A549 treated with AZD9567 at 1 μM for 4 hours (cell line): Measurements from ENCODE around the gene LRRC28. TPM values are rescaled to one million over a fixed set of nuclear protein-coding genes. Genes with fewer than 3 reads are reported as not detected.

Source experiments
- total RNA-seq: library from RNA; stranded (reverse); fragments of 200-300 nt; extraction: Qiagen RNA extraction; gene quantifications from 5 replicates; pipeline ENCODE4 v1.2.3, GENCODE V29; 2022; ENCODE audit not compliant: insufficient read depth

LRRC28 gene
- 13.2 to 16.9 TPM (median 14.8 TPM) in 5 replicates for total RNA-seq

GRCh38 chr15:99250857-99251841, at the start of gene LRRC28:
Gene LRRC28 (plus strand): TSS chr15:99251481. CDS start chr15:99255958, 4,477 bp downstream.

GRCh38 chr15:99249270-99249841, 1.9 kb upstream of the LRRC28 start, which contains the start of gene TTC23:
Gene TTC23 (minus strand): TSS chr15:99249581. CDS start chr15:99228712, 20,869 bp downstream.

Other genes with a start within 250 kb of the LRRC28 start
- 0.08 to 0.10 TPM in 2 of 5 replicates, not detected in the others for gene PGPEP1L, start 243.7 kb upstream of the LRRC28 start, total RNA-seq
- 34.7 to 38.4 TPM (median 34.8 TPM) in 5 replicates for gene SYNM, start 146.4 kb upstream of the LRRC28 start, total RNA-seq
- gene TTC23, start 1.9 kb upstream of the LRRC28 start, total RNA-seq: 9.5 to 19.5 TPM (median 11.0 TPM) in 5 replicates